Measurements from ENCODE around the gene COMP. TPM values are rescaled to one million over a fixed set of nuclear protein-coding genes. Genes with fewer than 3 reads are reported as not detected.

COMP gene
- total and polyA plus RNA-seq, 10 of the 15 experiments (the other 5 are each of a cell fraction or from before 2014, with no cell fraction given): 0.17 TPM; not detected in 9

DNA sequence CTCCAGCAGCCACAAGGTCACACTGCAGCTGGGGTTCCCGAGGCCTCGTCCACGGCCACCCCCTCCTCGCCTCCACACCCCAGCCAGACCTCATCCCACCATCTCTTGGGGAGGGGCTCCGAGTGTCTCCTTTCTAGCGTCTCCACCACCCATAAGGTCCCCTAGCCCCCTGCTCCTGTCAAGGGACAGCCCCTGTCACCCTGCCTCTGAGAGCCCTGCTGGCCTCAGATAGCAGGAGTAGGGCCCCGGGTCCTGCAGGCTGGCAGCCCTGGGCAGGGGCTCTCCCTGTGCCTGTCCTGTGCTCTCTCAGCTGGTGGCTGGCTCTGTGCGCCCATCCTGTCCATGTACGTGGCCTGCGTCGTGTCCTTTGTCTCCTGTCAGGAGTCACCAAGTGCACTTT lies 17.0 kb downstream of the COMP start:
- Histone ChIP-seq H3K4me1 (ENCODE audit: control insufficient read depth, insufficient read depth, low read length) (no peaks in the 10 kb centered on the region), H3K79me2 (ENCODE audit: control insufficient read depth, insufficient read depth, low read length) (no peaks in the 10 kb centered on the region), H3K9me3 (replicated peaks; ENCODE audit: control insufficient read depth, insufficient read depth, low read length) (no peaks in the 10 kb centered on the region), H3K27ac (ENCODE audit: control insufficient read depth, insufficient read depth) (no peak overlapping the region), H3K27me3 (replicated peaks in 1 of 2; ENCODE audit: control insufficient read depth in 2 of 2, insufficient read depth in 2 of 2, low read length in 1 of 2) (no peaks in the 10 kb centered on the region), H3K4me3 (no peak overlapping the region), H3K36me3 (ENCODE audit: control insufficient read depth in 2 of 2, insufficient read depth in 2 of 2, low read length in 1 of 2) (no peaks in the 10 kb centered on the region), H3K4me2 (ENCODE audit: control insufficient read depth, insufficient read depth) (no peak overlapping the region), H4K20me1 (ENCODE audit: control insufficient read depth, insufficient read depth) (no peaks in the 10 kb centered on the region), H3K9ac (ENCODE audit: control insufficient read depth, insufficient read depth, low read length) (no peak overlapping the region), H2AFZ (ENCODE audit: control insufficient read depth, low read depth, low read length) (no peak overlapping the region)
- ATAC-seq (no peak), DNase-seq (ENCODE audit: low read depth, low spot score) (no peak), FAIRE-seq (no peak)
- ChIA-PET POLR2A (no interaction called here), SMC1A (ENCODE audit: uncharacterized antibody, unreplicated experiment) (interaction anchor here (0.8 kb wide), 1 partner anchor 82 kb away, joined by 3 read pairs; no protein-coding TSS in a partner anchor), RAD21 (ENCODE audit: unreplicated experiment) (interaction anchor here (0.6 to 1.9 kb wide), 2 partner anchors 74 to 954 kb away, joined by 3 to 9 read pairs; no protein-coding TSS in a partner anchor), CTCF (interaction anchor here (1.1 to 3.8 kb wide), 2 partner anchors 58 to 74 kb away, joined by 3 to 29 read pairs; no protein-coding TSS in a partner anchor)
- 44% methylated on average over 11 of the region's 11 CpGs for WGBS (ENCODE audit: insufficient coverage, insufficient replicate concordance, low lambda C conversion rate, missing lambda C conversion rate)
- TF ChIP-seq FOS (IDR thresholded peaks at IDR 0.05; ENCODE audit: borderline replicate concordance, extremely low read depth, insufficient read length) (no peak), KAT2A (conservative IDR thresholded peaks at IDR 0.05; ENCODE audit: control insufficient read depth, low read depth, low read length) (no peak), KDM1A (IDR thresholded peaks at IDR 0.05; ENCODE audit: borderline replicate concordance) (no peak), ZNF622 (IDR thresholded peaks at IDR 0.05) (no peak), IKZF1 (conservative IDR thresholded peaks at IDR 0.05) (no peak), FOXM1 (IDR thresholded peaks at IDR 0.05; ENCODE audit: low read depth, low read length) (no peak), IRF4 (IDR thresholded peaks at IDR 0.05; ENCODE audit: low read depth, low read length) (no peak), NFYB (IDR thresholded peaks at IDR 0.05; ENCODE audit: insufficient read depth, low read depth, low read length) (no peak)
- intact Hi-C loops (cut with micrococcal nuclease; ENCODE audit: unreplicated experiment) (loop anchor here (5.0 kb wide), 1 partner anchor 73 kb away; no protein-coding TSS in a partner anchor), in situ Hi-C loops (cut with MboI) (no loop called here)
- no TSS peak for BruUV-seq (replicated peaks)

DNA sequence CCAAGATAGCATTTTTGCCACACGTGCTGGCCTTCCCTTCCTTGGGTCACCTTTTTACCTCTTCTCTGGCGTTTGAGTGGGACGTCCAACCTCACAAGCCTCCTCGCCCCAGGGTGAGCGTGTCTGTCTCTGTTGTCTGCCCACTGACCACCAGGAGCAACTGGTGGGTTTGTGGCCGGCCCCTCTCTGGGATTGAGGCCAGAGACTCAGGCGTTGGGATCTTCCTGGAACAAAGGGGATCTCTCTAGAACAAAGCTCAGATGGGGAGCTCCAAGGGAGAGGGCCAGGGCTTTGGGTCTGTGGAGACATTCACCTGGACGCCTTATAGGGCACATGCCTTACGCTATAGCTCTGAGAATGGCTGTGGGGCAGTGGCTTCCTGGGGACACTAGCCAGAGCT lies 17.4 kb downstream of the COMP start:
- H3K79me2 ChIP-seq (ENCODE audit: control insufficient read depth, insufficient read depth, low read length): no peaks in the 10 kb centered on the region
- CTCF ChIA-PET: interaction anchor here (1.1 to 3.8 kb wide), 2 partner anchors 59 to 74 kb away, joined by 3 to 29 read pairs; no protein-coding TSS in a partner anchor
- H3K4me3 ChIP-seq: no peak overlapping the region
- RAD21 ChIA-PET (ENCODE audit: unreplicated experiment): interaction anchor here (0.6 to 1.9 kb wide), 2 partner anchors 74 to 954 kb away, joined by 3 to 9 read pairs; no protein-coding TSS in a partner anchor
- H3K4me1 ChIP-seq (ENCODE audit: control insufficient read depth, insufficient read depth, low read length): no peaks in the 10 kb centered on the region
- FAIRE-seq: no peak
- H2AFZ ChIP-seq (ENCODE audit: control insufficient read depth, low read depth, low read length): no peak overlapping the region
- H3K36me3 ChIP-seq (ENCODE audit: control insufficient read depth in 2 of 2, insufficient read depth in 2 of 2, low read length in 1 of 2): no peaks in the 10 kb centered on the region
- no peak for DNase-seq (ENCODE audit: low read depth, low spot score)
- no peaks in the 10 kb centered on the region for H4K20me1 ChIP-seq (ENCODE audit: control insufficient read depth, insufficient read depth)
- no TSS peak for BruUV-seq (replicated peaks)
- SMC1A ChIA-PET (ENCODE audit: uncharacterized antibody, unreplicated experiment): interaction anchor here (0.8 kb wide), 1 partner anchor 83 kb away, joined by 3 read pairs; no protein-coding TSS in a partner anchor
- POLR2A ChIA-PET: no interaction called here
- H3K27me3 ChIP-seq (replicated peaks in 1 of 2; ENCODE audit: control insufficient read depth in 2 of 2, insufficient read depth in 2 of 2, low read length in 1 of 2): no peaks in the 10 kb centered on the region
- in situ Hi-C loops (cut with MboI): no loop called here
- H3K27ac ChIP-seq (ENCODE audit: control insufficient read depth, insufficient read depth): no peak overlapping the region
- H3K9me3 ChIP-seq (replicated peaks; ENCODE audit: control insufficient read depth, insufficient read depth, low read length): no peaks in the 10 kb centered on the region
- no peak overlapping the region for H3K9ac ChIP-seq (ENCODE audit: control insufficient read depth, insufficient read depth, low read length)
- 37% methylated on average over 9 of the region's 9 CpGs for WGBS (ENCODE audit: insufficient coverage, insufficient replicate concordance, low lambda C conversion rate, missing lambda C conversion rate)
- H3K4me2 ChIP-seq (ENCODE audit: control insufficient read depth, insufficient read depth): no peak overlapping the region
- ATAC-seq: no peak
- intact Hi-C loops (cut with micrococcal nuclease; ENCODE audit: unreplicated experiment): loop anchor here (5.0 kb wide), 1 partner anchor 74 kb away; no protein-coding TSS in a partner anchor
- TF ChIP-seq, protein P1, sequence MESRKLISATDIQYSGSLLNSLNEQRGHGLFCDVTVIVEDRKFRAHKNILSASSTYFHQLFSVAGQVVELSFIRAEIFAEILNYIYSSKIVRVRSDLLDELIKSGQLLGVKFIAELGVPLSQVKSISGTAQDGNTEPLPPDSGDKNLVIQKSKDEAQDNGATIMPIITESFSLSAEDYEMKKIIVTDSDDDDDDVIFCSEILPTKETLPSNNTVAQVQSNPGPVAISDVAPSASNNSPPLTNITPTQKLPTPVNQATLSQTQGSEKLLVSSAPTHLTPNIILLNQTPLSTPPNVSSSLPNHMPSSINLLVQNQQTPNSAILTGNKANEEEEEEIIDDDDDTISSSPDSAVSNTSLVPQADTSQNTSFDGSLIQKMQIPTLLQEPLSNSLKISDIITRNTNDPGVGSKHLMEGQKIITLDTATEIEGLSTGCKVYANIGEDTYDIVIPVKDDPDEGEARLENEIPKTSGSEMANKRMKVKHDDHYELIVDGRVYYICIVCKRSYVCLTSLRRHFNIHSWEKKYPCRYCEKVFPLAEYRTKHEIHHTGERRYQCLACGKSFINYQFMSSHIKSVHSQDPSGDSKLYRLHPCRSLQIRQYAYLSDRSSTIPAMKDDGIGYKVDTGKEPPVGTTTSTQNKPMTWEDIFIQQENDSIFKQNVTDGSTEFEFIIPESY (IDR thresholded peaks at IDR 0.05): no peak
- TF ChIP-seq KAT2A (conservative IDR thresholded peaks at IDR 0.05; ENCODE audit: control insufficient read depth, low read depth, low read length): no peak
- TF ChIP-seq, protein P2, sequence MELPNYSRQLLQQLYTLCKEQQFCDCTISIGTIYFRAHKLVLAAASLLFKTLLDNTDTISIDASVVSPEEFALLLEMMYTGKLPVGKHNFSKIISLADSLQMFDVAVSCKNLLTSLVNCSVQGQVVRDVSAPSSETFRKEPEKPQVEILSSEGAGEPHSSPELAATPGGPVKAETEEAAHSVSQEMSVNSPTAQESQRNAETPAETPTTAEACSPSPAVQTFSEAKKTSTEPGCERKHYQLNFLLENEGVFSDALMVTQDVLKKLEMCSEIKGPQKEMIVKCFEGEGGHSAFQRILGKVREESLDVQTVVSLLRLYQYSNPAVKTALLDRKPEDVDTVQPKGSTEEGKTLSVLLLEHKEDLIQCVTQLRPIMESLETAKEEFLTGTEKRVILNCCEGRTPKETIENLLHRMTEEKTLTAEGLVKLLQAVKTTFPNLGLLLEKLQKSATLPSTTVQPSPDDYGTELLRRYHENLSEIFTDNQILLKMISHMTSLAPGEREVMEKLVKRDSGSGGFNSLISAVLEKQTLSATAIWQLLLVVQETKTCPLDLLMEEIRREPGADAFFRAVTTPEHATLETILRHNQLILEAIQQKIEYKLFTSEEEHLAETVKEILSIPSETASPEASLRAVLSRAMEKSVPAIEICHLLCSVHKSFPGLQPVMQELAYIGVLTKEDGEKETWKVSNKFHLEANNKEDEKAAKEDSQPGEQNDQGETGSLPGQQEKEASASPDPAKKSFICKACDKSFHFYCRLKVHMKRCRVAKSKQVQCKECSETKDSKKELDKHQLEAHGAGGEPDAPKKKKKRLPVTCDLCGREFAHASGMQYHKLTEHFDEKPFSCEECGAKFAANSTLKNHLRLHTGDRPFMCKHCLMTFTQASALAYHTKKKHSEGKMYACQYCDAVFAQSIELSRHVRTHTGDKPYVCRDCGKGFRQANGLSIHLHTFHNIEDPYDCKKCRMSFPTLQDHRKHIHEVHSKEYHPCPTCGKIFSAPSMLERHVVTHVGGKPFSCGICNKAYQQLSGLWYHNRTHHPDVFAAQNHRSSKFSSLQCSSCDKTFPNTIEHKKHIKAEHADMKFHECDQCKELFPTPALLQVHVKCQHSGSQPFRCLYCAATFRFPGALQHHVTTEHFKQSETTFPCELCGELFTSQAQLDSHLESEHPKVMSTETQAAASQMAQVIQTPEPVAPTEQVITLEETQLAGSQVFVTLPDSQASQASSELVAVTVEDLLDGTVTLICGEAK (IDR thresholded peaks at IDR 0.05; ENCODE audit: borderline replicate concordance): no peak
- TF ChIP-seq ZBED1 (IDR thresholded peaks at IDR 0.05; ENCODE audit: borderline replicate concordance): no peak
- no peak for TF ChIP-seq EZH2 (IDR thresholded peaks at IDR 0.05; ENCODE audit: borderline replicate concordance, control insufficient read depth, low read depth, low read length)

Measured in GM12878 (cell line).